22Rv1 (cell line): ENCODE results near the gene SUPT5H.

Source experiments
- CTCF ChIP-seq: fragments of 450-650 bp; IDR thresholded peaks from 2 replicates; pipeline ENCODE4 v1.5.1; 2017; ENCODE audit warnings: mild to moderate bottlenecking
- ZFX ChIP-seq: fragments of 450-650 bp; IDR thresholded peaks from 2 replicates; pipeline ENCODE4 v1.6.1; 2017; ENCODE audit warnings: antibody characterized with exemption, borderline replicate concordance

- TF ChIP-seq CTCF (no peak), ZFX (no peak)
These were observed 34.1 kb upstream of the SUPT5H start for GRCh38 chr19:39411081-39411831.
